Suppressor macrophage treated with lipopolysaccharide for 4 hours (primary cell): ENCODE data around the gene EYA4.

Experiments used
- DNase-seq: peaks from one replicate; pipeline ENCODE4 v3.0.0-alpha.2; 2020

Gene EYA4

GRCh38 chr6:133408132-133408531 lies 167.0 kb downstream of the EYA4 start:
- DNase-seq, result no peak

GRCh38 chr6:133408543-133408942 lies 167.4 kb downstream of the EYA4 start:
- no peak for DNase-seq

GRCh38 chr6:133410638-133411435 lies 169.7 kb downstream of the EYA4 start:
- DNase-seq, result no peak

- DNase-seq, result no peak
These were observed 170.6 kb downstream of the EYA4 start for GRCh38 chr6:133411757-133412156.

- no peak for DNase-seq
These were observed 174.1 kb downstream of the EYA4 start for GRCh38 chr6:133415262-133415661.

GRCh38 chr6:133418108-133418507 lies 177.0 kb downstream of the EYA4 start:
- DNase-seq, result no peak

GRCh38 chr6:133423242-133423641 lies 182.1 kb downstream of the EYA4 start:
- no peak for DNase-seq

- no peak for DNase-seq
These were observed 183.2 kb downstream of the EYA4 start for GRCh38 chr6:133424359-133424758.

- no peak for DNase-seq
These were observed 184.9 kb downstream of the EYA4 start for GRCh38 chr6:133426038-133426437.

- no peak for DNase-seq
These were observed 187.1 kb downstream of the EYA4 start for GRCh38 chr6:133428295-133428694.

GRCh38 chr6:133430530-133430929 lies 189.4 kb downstream of the EYA4 start:
- DNase-seq, result no peak

GRCh38 chr6:133431031-133431430 lies 189.9 kb downstream of the EYA4 start:
- no peak for DNase-seq

- DNase-seq, result no peak
These were observed 191.1 kb downstream of the EYA4 start for GRCh38 chr6:133432021-133432989.

- DNase-seq, result no peak
These were observed 194.0 kb downstream of the EYA4 start for GRCh38 chr6:133435065-133435728.

GRCh38 chr6:133436652-133437051 lies 195.5 kb downstream of the EYA4 start:
- DNase-seq, result no peak

GRCh38 chr6:133441491-133441890 lies 200.3 kb downstream of the EYA4 start:
- DNase-seq, result no peak

- no peak for DNase-seq
These were observed 205.6 kb downstream of the EYA4 start for GRCh38 chr6:133446789-133447188.

GRCh38 chr6:133447924-133448323 lies 206.8 kb downstream of the EYA4 start:
- no peak for DNase-seq

- no peak for DNase-seq
These were observed 215.3 kb downstream of the EYA4 start for GRCh38 chr6:133456439-133456838.

- DNase-seq, result no peak
These were observed 215.8 kb downstream of the EYA4 start for GRCh38 chr6:133456944-133457343.

- no peak for DNase-seq
These were observed 218.9 kb downstream of the EYA4 start for GRCh38 chr6:133460101-133460500.

GRCh38 chr6:133463790-133464189 lies 222.6 kb downstream of the EYA4 start:
- DNase-seq, result no peak

- DNase-seq, result no peak
These were observed 225.5 kb downstream of the EYA4 start for GRCh38 chr6:133466680-133467079.
